NCI-H146 treated with DMSO at 0.1 percent for 48 hours (cell line): Measurements from ENCODE around the gene FAM83D.
A peak's percentile ranks its signal among the peaks of the same experiment; 100 is the strongest.

ENCODE experiments used
- DNase-seq: peaks from one replicate; lab custom pipeline; 2025; ENCODE audit not compliant: unreplicated experiment; lab: John Stamatoyannopoulos, UW

Gene FAM83D, protein sequence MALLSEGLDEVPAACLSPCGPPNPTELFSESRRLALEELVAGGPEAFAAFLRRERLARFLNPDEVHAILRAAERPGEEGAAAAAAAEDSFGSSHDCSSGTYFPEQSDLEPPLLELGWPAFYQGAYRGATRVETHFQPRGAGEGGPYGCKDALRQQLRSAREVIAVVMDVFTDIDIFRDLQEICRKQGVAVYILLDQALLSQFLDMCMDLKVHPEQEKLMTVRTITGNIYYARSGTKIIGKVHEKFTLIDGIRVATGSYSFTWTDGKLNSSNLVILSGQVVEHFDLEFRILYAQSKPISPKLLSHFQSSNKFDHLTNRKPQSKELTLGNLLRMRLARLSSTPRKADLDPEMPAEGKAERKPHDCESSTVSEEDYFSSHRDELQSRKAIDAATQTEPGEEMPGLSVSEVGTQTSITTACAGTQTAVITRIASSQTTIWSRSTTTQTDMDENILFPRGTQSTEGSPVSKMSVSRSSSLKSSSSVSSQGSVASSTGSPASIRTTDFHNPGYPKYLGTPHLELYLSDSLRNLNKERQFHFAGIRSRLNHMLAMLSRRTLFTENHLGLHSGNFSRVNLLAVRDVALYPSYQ

DNA sequence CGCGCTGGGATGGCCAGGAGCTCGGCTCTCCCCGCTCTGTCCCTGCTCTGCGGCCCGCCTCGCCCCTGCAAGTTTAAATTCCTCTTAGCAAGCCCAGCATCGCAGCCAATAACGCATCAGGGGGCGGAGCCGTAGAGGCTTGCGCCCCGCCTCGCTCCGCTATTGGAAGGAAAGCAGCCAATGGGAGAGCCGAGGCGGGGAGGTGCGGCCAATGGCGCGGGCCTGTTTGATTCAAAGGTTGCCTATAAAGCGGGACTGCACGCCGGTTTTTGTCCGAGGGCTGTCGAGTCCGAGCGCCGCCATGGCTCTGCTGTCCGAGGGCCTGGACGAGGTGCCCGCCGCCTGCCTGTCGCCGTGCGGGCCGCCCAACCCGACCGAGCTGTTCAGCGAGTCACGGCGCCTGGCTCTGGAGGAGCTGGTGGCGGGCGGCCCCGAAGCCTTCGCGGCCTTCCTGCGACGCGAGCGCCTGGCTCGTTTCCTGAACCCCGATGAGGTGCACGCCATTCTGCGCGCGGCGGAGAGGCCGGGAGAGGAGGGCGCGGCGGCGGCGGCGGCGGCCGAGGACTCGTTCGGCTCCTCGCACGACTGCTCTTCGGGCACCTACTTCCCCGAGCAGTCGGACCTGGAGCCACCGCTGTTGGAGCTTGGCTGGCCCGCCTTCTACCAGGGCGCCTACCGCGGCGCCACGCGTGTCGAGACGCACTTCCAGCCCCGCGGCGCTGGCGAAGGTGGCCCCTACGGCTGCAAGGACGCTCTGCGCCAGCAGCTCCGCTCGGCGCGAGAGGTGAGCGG is at the start of gene FAM83D:
TSS of gene FAM83D (plus strand) at position 276 of the 792 bp plus-strand sequence. CDS start at position 302, 26 bp downstream.
- peak; percentile 97 for DNase-seq

DNA sequence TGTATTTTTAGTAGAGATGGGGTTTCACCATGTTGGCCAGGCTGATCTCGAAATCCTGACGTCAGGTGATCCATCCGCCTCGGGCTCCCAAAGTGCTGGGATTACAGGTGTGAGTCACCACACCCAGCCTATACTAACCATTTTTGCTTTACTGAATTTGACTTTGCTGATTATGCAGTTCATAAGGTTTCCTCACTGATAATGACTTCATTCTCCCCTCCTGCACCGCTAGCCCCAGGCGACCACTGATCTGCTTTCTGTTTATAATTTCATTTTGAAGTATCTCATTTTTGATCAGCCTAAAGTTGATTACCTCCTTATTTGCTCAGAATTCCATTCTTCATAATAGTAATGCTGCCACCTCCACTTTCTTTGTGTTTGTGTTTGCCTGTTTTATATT is 48.7 kb upstream of the FAM83D start:
- no peak for DNase-seq

DNA sequence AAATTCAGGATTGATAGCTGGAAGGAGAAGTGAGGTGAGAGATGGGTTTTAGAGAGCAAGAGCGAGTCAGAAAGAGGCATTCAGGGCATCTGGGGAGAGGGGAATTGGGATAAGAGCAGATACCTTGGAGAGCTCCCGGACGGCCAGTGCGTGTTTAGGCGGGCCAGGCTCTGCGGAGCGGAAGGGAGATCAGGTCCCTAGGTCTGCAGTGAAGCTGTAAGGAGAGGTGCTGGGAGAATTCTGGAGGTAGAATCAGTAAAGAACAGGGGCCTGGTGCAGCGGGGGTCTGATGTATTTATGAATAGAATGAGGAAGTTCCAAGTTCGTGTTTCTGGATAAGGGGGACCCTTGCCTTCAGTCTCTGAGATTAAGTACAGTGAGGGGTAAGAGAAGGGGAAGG is 47.4 kb upstream of the FAM83D start:
- no peak for DNase-seq

- DNase-seq = no peak
Measured at GRCh38 chr20:38880952-38881735, 45.1 kb upstream of the FAM83D start.

- no peak for DNase-seq
Measured at GRCh38 chr20:38881806-38882440, 44.3 kb upstream of the FAM83D start.

DNA sequence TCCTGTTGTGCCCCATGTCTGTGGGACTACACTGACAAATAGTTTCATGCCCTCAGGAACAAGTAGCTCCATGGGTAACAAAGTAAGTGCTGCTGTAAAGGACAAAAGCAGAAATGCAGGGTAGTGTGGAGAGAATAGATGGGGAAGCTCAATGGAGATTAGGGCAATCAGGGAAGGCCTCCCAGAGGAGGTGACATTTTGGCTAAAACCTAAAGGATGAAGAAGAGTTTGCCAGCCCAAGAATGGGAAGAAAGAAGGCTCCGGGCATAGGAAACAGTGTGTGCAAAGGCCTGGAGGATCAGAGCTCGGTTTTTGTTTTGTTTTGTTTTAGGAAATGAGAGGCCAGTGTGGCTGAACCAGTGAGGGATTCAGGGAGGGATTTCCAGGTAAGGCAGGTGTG is 43.6 kb upstream of the FAM83D start:
- DNase-seq = no peak

- DNase-seq = peak; percentile 13
Measured at GRCh38 chr20:38883081-38883980, 42.9 kb upstream of the FAM83D start.

GRCh38 chr20:38883981-38884733 is 42.1 kb upstream of the FAM83D start:
- DNase-seq = no peak

DNA sequence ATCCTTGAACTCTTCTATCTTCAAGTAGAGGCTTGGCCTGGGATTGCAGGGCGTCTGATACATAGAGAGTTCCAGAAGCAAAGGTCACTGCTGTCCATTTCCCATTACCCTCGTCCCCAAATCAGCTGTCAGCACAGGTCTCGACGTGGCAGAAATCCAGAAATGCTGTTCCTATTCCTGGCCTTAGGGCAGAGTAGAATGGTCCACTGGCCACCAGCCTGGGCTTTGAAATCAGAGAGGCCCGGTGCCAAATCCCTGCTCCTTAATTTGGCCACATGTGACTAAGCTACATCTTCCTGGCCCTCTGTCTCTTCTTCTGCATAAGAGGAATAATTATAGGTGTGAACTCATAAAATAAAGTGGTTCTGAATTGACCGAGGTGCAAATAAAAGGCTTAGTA is 40.9 kb upstream of the FAM83D start:
- no peak for DNase-seq

DNA sequence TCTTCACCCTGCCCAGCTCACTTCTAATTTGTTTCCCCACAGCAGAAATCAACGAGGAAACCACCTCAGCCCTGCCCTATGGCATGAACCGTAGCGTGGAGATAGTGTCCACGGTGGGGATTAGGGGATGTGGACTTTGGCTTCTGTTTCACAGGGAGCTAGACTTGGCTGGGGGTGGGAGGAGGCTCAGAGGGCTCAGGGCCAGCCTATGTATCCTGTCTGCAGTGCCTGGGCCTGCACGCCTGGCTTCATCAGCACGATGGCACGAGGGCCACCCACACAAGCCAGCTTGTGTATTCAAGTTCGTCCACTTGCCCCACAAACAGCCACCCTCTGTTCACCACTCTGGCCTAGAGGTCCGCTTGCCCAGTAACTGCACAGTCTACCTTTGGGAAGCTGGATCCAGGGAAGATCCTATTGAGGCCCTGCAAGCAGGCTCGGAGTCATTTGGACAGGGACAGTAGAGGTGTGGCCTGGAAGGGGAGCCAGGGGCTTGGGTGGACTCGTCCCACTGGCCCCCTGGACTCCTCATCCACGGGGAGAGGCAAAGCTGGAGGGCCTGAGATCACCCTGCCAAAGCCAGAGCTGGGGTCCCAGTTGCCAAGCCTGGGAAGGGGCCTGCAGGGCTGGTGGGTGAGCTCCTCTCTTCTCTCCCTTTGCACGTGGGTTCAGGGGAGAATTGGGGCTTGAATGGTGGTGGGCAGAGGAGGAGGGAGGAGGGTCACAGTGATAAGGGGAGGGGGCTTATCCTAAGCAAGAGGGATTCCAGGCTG is 38.0 kb upstream of the FAM83D start:
- no peak for DNase-seq

DNA sequence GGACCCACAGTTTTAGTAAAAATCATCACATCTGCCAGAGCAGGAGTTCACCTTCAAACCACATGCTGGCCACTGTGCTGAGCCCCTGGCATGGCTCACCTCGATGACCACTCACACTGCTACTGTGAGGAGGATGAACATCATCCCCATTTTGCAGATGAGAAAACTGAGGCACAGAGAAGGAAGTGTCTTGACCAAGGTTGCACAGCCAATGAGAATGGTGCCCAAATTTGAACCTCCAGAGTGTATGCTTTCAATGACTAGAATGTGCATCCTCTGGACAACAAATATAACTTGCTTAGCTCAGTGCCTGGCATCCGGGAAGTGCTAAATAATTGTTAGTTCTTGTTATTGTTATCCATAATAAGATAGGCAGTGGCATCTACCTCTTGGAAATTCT is 37.2 kb upstream of the FAM83D start:
- no peak for DNase-seq

- no peak for DNase-seq
Measured at GRCh38 chr20:38889792-38890496, 36.3 kb upstream of the FAM83D start.

- DNase-seq = no peak
Measured at GRCh38 chr20:38890497-38890818, 35.8 kb upstream of the FAM83D start.

GRCh38 chr20:38892091-38892981 is 33.9 kb upstream of the FAM83D start:
- DNase-seq = no peak

DNA sequence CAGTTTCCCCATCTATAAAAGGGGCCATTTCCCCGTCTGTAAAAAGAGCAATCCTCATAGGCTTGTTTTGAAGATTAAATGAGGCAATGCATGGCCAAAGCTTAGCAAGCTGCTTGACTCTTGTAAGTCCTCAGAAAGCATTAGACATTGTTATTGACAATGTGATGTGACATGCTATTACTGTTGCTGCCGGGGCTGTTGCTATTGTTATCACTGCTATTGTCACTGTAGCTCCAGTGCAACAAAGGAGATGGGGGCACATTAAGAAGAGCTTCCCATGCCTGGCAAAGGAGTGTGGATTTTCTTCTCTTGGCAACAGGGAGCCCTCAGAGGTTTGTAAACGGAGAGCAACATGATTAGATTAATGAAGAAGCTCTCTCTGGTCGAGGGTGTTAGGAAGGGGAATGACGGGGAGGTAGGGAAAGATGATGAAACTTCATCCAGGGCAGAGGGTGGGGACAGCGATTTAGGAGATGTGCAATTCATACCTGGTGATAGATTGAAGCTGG is 33.1 kb upstream of the FAM83D start:
- no peak for DNase-seq

- peak; percentile 74 for DNase-seq
Measured at GRCh38 chr20:38893565-38894090, 32.6 kb upstream of the FAM83D start.
